Measurements from ENCODE around the gene BCL7C. TPM values are rescaled to one million over a fixed set of nuclear protein-coding genes. Genes with fewer than 3 reads are reported as not detected.
A peak's percentile ranks its signal among the peaks of the same experiment; 100 is the strongest.
"Not testable (repeated sequence)": the region's sequence is repeated elsewhere in the genome, so short reads cannot be mapped to it uniquely, and the experiment has no call there.

BCL7C gene
- total RNA-seq, 1 donor from 2014 or later: 37.6 TPM

- no peak for DNase-seq (ENCODE audit: extremely low spot score, unreplicated experiment)
- TF ChIP-seq CTCF (IDR thresholded peaks at IDR 0.05): no peak
- peak overlapping the region; percentile 65 for H3K4me3 Mint-ChIP-seq (ENCODE audit: unreplicated experiment)
- H3K9me3 Mint-ChIP-seq (ENCODE audit: unreplicated experiment): no peaks in the 10 kb centered on the region
- H3K4me1 Mint-ChIP-seq (ENCODE audit: unreplicated experiment): peaks cover 38% of the 10 kb centered on the region
- peaks cover 4% of the 10 kb centered on the region for H3K36me3 Mint-ChIP-seq (ENCODE audit: unreplicated experiment)
- H3K27ac Mint-ChIP-seq (ENCODE audit: unreplicated experiment): peak overlapping the region; percentile 99
- no peaks in the 10 kb centered on the region for H3K27me3 Mint-ChIP-seq (ENCODE audit: unreplicated experiment)
Observed at GRCh38 chr16:30894540-30895368, 877 bp upstream of the BCL7C start.

- H3K36me3 Mint-ChIP-seq (ENCODE audit: unreplicated experiment): peaks cover 11% of the 10 kb centered on the region
- peak overlapping the region; percentile 79 for H3K4me3 Mint-ChIP-seq (ENCODE audit: unreplicated experiment)
- H3K27me3 Mint-ChIP-seq (ENCODE audit: unreplicated experiment): no peaks in the 10 kb centered on the region
- no peak for DNase-seq (ENCODE audit: extremely low spot score, unreplicated experiment)
- peaks cover 38% of the 10 kb centered on the region for H3K4me1 Mint-ChIP-seq (ENCODE audit: unreplicated experiment)
- no peak for TF ChIP-seq CTCF (IDR thresholded peaks at IDR 0.05)
- peak overlapping the region; percentile 76 for H3K27ac Mint-ChIP-seq (ENCODE audit: unreplicated experiment)
- H3K9me3 Mint-ChIP-seq (ENCODE audit: unreplicated experiment): no peaks in the 10 kb centered on the region
Observed at GRCh38 chr16:30893417-30893743, 497 bp downstream of the BCL7C start.

GRCh38 chr16:30892670-30893416 lies 1.0 kb downstream of the BCL7C start:
- TF ChIP-seq CTCF (IDR thresholded peaks at IDR 0.05): no peak
- Mint-ChIP-seq H3K27me3 (ENCODE audit: unreplicated experiment) (no peaks in the 10 kb centered on the region), H3K4me1 (ENCODE audit: unreplicated experiment) (peaks cover 38% of the 10 kb centered on the region), H3K27ac (ENCODE audit: unreplicated experiment) (peak overlapping the region; percentile 76), H3K36me3 (ENCODE audit: unreplicated experiment) (peaks cover 11% of the 10 kb centered on the region), H3K9me3 (ENCODE audit: unreplicated experiment) (no peaks in the 10 kb centered on the region), H3K4me3 (ENCODE audit: unreplicated experiment) (peak overlapping the region; percentile 79)
- DNase-seq (ENCODE audit: extremely low spot score, unreplicated experiment): no peak

- Mint-ChIP-seq H3K4me1 (ENCODE audit: unreplicated experiment) (peaks cover 28% of the 10 kb centered on the region), H3K4me3 (ENCODE audit: unreplicated experiment) (peak overlapping the region; percentile 45), H3K36me3 (ENCODE audit: unreplicated experiment) (peaks cover 13% of the 10 kb centered on the region)
- H3K27ac Mint-ChIP-seq (ENCODE audit: unreplicated experiment); DNase-seq (ENCODE audit: extremely low spot score, unreplicated experiment); H3K27me3 Mint-ChIP-seq (ENCODE audit: unreplicated experiment); H3K9me3 Mint-ChIP-seq (ENCODE audit: unreplicated experiment): not testable (repeated sequence)
Observed at GRCh38 chr16:30891043-30891823, 2.6 kb downstream of the BCL7C start.

- Mint-ChIP-seq H3K9me3 (ENCODE audit: unreplicated experiment) (no peaks in the 10 kb centered on the region), H3K36me3 (ENCODE audit: unreplicated experiment) (peaks cover 18% of the 10 kb centered on the region), H3K4me1 (ENCODE audit: unreplicated experiment) (peaks cover 15% of the 10 kb centered on the region), H3K27me3 (ENCODE audit: unreplicated experiment) (no peaks in the 10 kb centered on the region), H3K27ac (ENCODE audit: unreplicated experiment) (no peak overlapping the region), H3K4me3 (ENCODE audit: unreplicated experiment) (no peak overlapping the region)
- TF ChIP-seq CTCF (IDR thresholded peaks at IDR 0.05): no peak
- DNase-seq (ENCODE audit: extremely low spot score, unreplicated experiment): no peak
Observed at GRCh38 chr16:30889721-30890120, 4.2 kb downstream of the BCL7C start.

Data from osteocyte (in vitro differentiated cells).